NOMO-1 (cell line): Measurements from ENCODE around the gene MED10.

Source experiments
- DNase-seq, 2 experiments: peaks; one replicate each; lab custom pipeline; 2025; ENCODE audit not compliant: unreplicated experiment in 2 of 2; lab: John Stamatoyannopoulos, UW

The MED10 gene

GRCh38 chr5:6353602-6354302 is 24.6 kb downstream of the MED10 start:
- no peak for DNase-seq

- no peak for DNase-seq
These were observed 27.9 kb downstream of the MED10 start for GRCh38 chr5:6350277-6351090.

GRCh38 chr5:6349387-6349786 is 29.0 kb downstream of the MED10 start:
- no peak for DNase-seq

GRCh38 chr5:6348476-6349000 is 29.8 kb downstream of the MED10 start:
- DNase-seq, result no peak

- no peak for DNase-seq
These were observed 30.7 kb downstream of the MED10 start for GRCh38 chr5:6347673-6348072.

- no peak for DNase-seq
These were observed 31.2 kb downstream of the MED10 start for GRCh38 chr5:6347165-6347564.

- DNase-seq, result no peak
These were observed 33.8 kb downstream of the MED10 start for GRCh38 chr5:6344593-6344989.

GRCh38 chr5:6343951-6344592 is 34.3 kb downstream of the MED10 start:
- DNase-seq, result no peak

GRCh38 chr5:6342689-6343315 is 35.5 kb downstream of the MED10 start:
- no peak for DNase-seq

GRCh38 chr5:6340100-6340499 is 38.2 kb downstream of the MED10 start:
- DNase-seq, result no peak

- DNase-seq, result no peak
These were observed 39.5 kb downstream of the MED10 start for GRCh38 chr5:6338871-6339270.

GRCh38 chr5:6338135-6338534 is 40.2 kb downstream of the MED10 start:
- DNase-seq, result no peak

GRCh38 chr5:6333182-6333905 is 45.0 kb downstream of the MED10 start:
- no peak for DNase-seq

- peak; percentile 5 to 26 for DNase-seq
These were observed 50.2 kb downstream of the MED10 start for GRCh38 chr5:6328173-6328572.

GRCh38 chr5:6326776-6327175 is 51.6 kb downstream of the MED10 start:
- no peak for DNase-seq

- no peak for DNase-seq
These were observed 56.1 kb downstream of the MED10 start for GRCh38 chr5:6322163-6322713.
